ENCODE data around the gene SRRM1.
"Not testable (repeated sequence)": the region's sequence is repeated elsewhere in the genome, so short reads cannot be mapped to it uniquely, and the experiment has no call there.

SRRM1 gene

DNA sequence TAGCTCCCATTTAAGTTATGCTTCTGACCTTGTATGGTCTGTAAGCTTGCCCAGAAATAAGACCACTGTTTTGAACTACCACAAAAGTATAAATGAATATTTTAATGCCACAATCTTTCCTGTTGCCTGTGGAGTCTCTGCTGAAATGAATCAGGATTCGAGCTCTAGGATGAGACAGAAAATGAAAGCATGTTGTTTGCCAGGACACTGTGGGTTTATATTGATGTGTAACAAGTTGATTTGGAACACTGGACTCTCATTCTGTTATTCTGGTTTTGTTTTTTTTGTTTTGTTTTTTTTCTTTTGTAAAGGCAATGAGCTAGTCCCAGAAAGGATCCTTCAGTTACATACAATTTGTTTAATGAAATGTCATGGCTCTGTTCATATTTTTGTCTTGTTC lies 29.6 kb downstream of the SRRM1 start:
- H3K4me3 ChIP-seq (ENCODE audit: low read depth, low read length); H3K9me3 ChIP-seq (ENCODE audit: control insufficient read depth, insufficient read depth, low read length); H3K4me1 ChIP-seq (ENCODE audit: control insufficient read depth, insufficient read depth, low read length); H3K27ac ChIP-seq (ENCODE audit: low read depth, low read length); H3K9ac ChIP-seq (ENCODE audit: low read depth, low read length); H3K27me3 ChIP-seq (ENCODE audit: control insufficient read depth, insufficient read depth, low read length): not testable (repeated sequence)
- H3K36me3 ChIP-seq (ENCODE audit: control insufficient read depth, insufficient read depth, low read length), result peaks cover 91% of the 10 kb centered on the region

DNA sequence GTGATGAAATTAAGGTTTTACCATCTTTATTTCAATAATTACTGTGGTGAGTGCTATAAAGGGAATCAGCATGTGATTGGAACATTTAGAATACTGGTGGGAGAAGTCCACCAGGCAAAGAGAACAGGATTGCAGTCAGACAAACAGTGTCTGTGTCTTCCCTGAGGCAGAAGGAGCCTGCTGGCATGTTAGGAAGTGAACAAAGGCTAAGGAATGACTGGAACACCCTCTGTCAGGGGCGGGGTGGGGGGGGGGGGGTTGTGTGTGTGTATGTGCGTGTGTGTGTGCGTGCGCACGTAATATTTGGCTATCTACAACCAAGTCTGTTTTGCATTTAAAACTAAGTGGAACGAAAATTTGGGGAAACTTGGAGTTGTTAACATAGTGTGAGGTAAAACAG lies 30.2 kb downstream of the SRRM1 start:
- H3K36me3 ChIP-seq (ENCODE audit: control insufficient read depth, insufficient read depth, low read length), result peaks cover 88% of the 10 kb centered on the region
- H3K27me3 ChIP-seq (ENCODE audit: control insufficient read depth, insufficient read depth, low read length), result no peaks in the 10 kb centered on the region
- H3K9me3 ChIP-seq (ENCODE audit: control insufficient read depth, insufficient read depth, low read length), result no peaks in the 10 kb centered on the region
- H3K4me1 ChIP-seq (ENCODE audit: control insufficient read depth, insufficient read depth, low read length), result no peaks in the 10 kb centered on the region
- no peak overlapping the region for H3K9ac ChIP-seq (ENCODE audit: low read depth, low read length)
- H3K4me3 ChIP-seq (ENCODE audit: low read depth, low read length), result no peak overlapping the region
- H3K27ac ChIP-seq (ENCODE audit: low read depth, low read length), result no peak overlapping the region

GRCh38 chr1:24678421-24678820 lies 35.3 kb downstream of the SRRM1 start:
- not testable (repeated sequence) for H3K27me3 ChIP-seq (ENCODE audit: control insufficient read depth, insufficient read depth, low read length); H3K9me3 ChIP-seq (ENCODE audit: control insufficient read depth, insufficient read depth, low read length); H3K9ac ChIP-seq (ENCODE audit: low read depth, low read length); H3K27ac ChIP-seq (ENCODE audit: low read depth, low read length); H3K4me3 ChIP-seq (ENCODE audit: low read depth, low read length); H3K4me1 ChIP-seq (ENCODE audit: control insufficient read depth, insufficient read depth, low read length)
- H3K36me3 ChIP-seq (ENCODE audit: control insufficient read depth, insufficient read depth, low read length), result peaks cover 38% of the 10 kb centered on the region

DNA sequence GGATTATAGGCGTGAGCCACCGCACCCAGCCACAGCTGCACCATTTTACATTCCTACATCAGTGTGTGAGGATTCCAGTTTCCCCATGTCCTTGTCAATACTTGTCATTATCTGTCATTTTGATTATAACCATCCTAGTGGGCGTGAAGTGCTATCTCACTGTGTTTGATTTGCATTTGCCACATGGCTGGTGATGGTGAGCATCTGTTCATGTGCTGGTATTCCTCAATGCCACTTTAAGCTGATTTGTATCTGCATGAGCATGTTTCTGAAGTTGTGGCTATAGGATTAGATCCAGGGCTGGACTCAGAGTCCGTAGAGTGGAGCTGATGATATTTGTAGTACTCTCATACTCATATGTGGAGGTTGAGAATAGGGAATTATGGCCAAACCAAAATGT lies 36.6 kb downstream of the SRRM1 start:
- Histone ChIP-seq H3K9me3 (ENCODE audit: control insufficient read depth, insufficient read depth, low read length) (no peaks in the 10 kb centered on the region), H3K4me3 (ENCODE audit: low read depth, low read length) (no peak overlapping the region), H3K27me3 (ENCODE audit: control insufficient read depth, insufficient read depth, low read length) (no peaks in the 10 kb centered on the region), H3K4me1 (ENCODE audit: control insufficient read depth, insufficient read depth, low read length) (no peaks in the 10 kb centered on the region), H3K27ac (ENCODE audit: low read depth, low read length) (no peak overlapping the region), H3K36me3 (ENCODE audit: control insufficient read depth, insufficient read depth, low read length) (peaks cover 25% of the 10 kb centered on the region), H3K9ac (ENCODE audit: low read depth, low read length) (no peak overlapping the region)

- H3K36me3 ChIP-seq (ENCODE audit: control insufficient read depth, insufficient read depth, low read length), result no peaks in the 10 kb centered on the region
- H3K4me1 ChIP-seq (ENCODE audit: control insufficient read depth, insufficient read depth, low read length), result no peaks in the 10 kb centered on the region
- no peaks in the 10 kb centered on the region for H3K27me3 ChIP-seq (ENCODE audit: control insufficient read depth, insufficient read depth, low read length)
- no peak overlapping the region for H3K9ac ChIP-seq (ENCODE audit: low read depth, low read length)
- H3K9me3 ChIP-seq (ENCODE audit: control insufficient read depth, insufficient read depth, low read length), result no peaks in the 10 kb centered on the region
- H3K4me3 ChIP-seq (ENCODE audit: low read depth, low read length), result no peak overlapping the region
- no peak overlapping the region for H3K27ac ChIP-seq (ENCODE audit: low read depth, low read length)
Observed at GRCh38 chr1:24683713-24684162, 40.6 kb downstream of the SRRM1 start.

DNA sequence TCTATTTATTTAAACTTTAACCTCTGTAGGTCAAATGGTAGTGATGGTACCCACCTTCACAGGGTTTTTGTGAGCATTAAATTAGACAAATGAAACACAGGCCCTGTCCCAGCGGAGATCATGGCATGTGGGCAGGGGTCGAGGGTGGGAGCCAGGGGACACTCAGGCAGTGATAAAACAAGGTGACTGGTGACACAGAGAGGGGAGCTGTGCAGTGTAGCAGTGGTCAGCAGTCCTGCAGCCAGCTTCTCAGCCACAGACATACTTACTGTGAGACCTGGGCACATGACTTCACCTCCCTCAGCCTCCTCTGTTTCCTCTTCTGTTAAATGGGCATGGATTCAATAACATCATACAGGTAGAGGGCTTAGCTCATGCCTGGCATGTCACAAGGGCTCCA lies 44.9 kb downstream of the SRRM1 start:
- H3K4me1 ChIP-seq (ENCODE audit: control insufficient read depth, insufficient read depth, low read length), result no peaks in the 10 kb centered on the region
- H3K36me3 ChIP-seq (ENCODE audit: control insufficient read depth, insufficient read depth, low read length), result no peaks in the 10 kb centered on the region
- peaks cover 5% of the 10 kb centered on the region; the same call in 1 of the 2 replicates for H3K9me3 ChIP-seq (ENCODE audit: control insufficient read depth, insufficient read depth, low read length)
- no peak overlapping the region for H3K4me3 ChIP-seq (ENCODE audit: low read depth, low read length)
- H3K9ac ChIP-seq (ENCODE audit: low read depth, low read length), result no peak overlapping the region
- no peak overlapping the region for H3K27ac ChIP-seq (ENCODE audit: low read depth, low read length)
- H3K27me3 ChIP-seq (ENCODE audit: control insufficient read depth, insufficient read depth, low read length), result no peaks in the 10 kb centered on the region

DNA sequence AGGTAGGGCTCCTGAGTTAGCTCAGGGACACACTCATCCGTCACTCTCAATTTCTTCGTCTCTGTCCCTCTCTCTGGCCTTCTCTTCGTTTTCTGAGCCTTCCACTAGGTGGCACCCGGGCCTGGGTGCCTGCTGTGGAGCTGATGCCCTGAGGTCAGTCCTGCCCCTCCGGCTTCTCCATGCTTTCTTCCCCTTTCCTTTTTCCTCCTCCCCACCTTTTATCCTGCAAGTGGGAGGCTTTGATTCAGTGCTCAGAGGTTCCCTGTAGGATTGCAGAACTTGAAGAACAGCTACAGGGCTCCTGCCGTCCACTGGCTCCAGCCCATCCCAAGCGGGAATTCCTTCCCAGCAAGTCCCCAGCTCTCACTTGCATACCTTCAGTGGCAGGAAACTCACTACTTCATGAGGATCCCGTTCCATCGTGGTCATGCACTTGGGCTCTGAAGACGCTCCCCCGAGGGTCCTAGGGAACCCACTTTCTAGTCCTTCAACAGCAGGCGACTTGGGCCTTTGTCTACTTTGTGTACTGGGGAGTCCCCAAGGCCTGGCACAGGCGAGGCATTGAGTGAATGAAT lies 45.6 kb downstream of the SRRM1 start:
- H3K4me1 ChIP-seq (ENCODE audit: control insufficient read depth, insufficient read depth, low read length), result no peaks in the 10 kb centered on the region
- peaks cover 5% of the 10 kb centered on the region; the same call in 1 of the 2 replicates for H3K9me3 ChIP-seq (ENCODE audit: control insufficient read depth, insufficient read depth, low read length)
- H3K4me3 ChIP-seq (ENCODE audit: low read depth, low read length), result no peak overlapping the region
- H3K27ac ChIP-seq (ENCODE audit: low read depth, low read length), result no peak overlapping the region
- H3K27me3 ChIP-seq (ENCODE audit: control insufficient read depth, insufficient read depth, low read length), result no peaks in the 10 kb centered on the region
- H3K9ac ChIP-seq (ENCODE audit: low read depth, low read length), result no peak overlapping the region
- no peaks in the 10 kb centered on the region for H3K36me3 ChIP-seq (ENCODE audit: control insufficient read depth, insufficient read depth, low read length)

DNA sequence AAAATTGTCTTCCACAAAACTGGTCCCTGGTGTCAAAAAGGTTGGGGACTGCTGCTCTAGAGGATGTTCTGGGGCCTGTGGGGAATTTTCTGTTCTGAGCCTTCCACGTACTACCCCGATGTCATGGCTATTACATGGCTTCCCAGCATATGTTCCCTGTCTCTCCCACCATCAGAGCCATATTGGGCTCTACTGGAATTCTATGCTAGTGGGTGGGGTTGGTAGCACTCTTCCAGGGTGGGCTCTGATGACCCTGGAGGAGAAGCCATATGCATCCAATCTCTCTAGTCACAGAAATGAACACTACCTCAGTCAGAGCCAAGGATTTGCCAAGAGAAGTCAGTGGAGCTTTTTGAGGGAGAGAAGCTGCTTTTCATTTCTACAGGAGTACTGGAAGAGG lies 47.9 kb downstream of the SRRM1 start:
- H3K27ac ChIP-seq (ENCODE audit: low read depth, low read length), result no peak overlapping the region
- H3K4me3 ChIP-seq (ENCODE audit: low read depth, low read length), result no peak overlapping the region
- H3K27me3 ChIP-seq (ENCODE audit: control insufficient read depth, insufficient read depth, low read length), result no peaks in the 10 kb centered on the region
- peaks cover 5% of the 10 kb centered on the region; the same call in 1 of the 2 replicates for H3K9me3 ChIP-seq (ENCODE audit: control insufficient read depth, insufficient read depth, low read length)
- H3K36me3 ChIP-seq (ENCODE audit: control insufficient read depth, insufficient read depth, low read length), result no peaks in the 10 kb centered on the region
- H3K9ac ChIP-seq (ENCODE audit: low read depth, low read length), result no peak overlapping the region
- H3K4me1 ChIP-seq (ENCODE audit: control insufficient read depth, insufficient read depth, low read length), result no peaks in the 10 kb centered on the region

- Histone ChIP-seq H3K9ac (ENCODE audit: low read depth, low read length) (no peak overlapping the region), H3K4me3 (ENCODE audit: low read depth, low read length) (no peak overlapping the region), H3K27ac (ENCODE audit: low read depth, low read length) (no peak overlapping the region), H3K36me3 (ENCODE audit: control insufficient read depth, insufficient read depth, low read length) (no peaks in the 10 kb centered on the region), H3K27me3 (ENCODE audit: control insufficient read depth, insufficient read depth, low read length) (no peaks in the 10 kb centered on the region), H3K9me3 (ENCODE audit: control insufficient read depth, insufficient read depth, low read length) (peaks cover 5% of the 10 kb centered on the region; the same call in 1 of the 2 replicates), H3K4me1 (ENCODE audit: control insufficient read depth, insufficient read depth, low read length) (no peaks in the 10 kb centered on the region)
Observed at GRCh38 chr1:24692351-24692980, 49.4 kb downstream of the SRRM1 start.

DNA sequence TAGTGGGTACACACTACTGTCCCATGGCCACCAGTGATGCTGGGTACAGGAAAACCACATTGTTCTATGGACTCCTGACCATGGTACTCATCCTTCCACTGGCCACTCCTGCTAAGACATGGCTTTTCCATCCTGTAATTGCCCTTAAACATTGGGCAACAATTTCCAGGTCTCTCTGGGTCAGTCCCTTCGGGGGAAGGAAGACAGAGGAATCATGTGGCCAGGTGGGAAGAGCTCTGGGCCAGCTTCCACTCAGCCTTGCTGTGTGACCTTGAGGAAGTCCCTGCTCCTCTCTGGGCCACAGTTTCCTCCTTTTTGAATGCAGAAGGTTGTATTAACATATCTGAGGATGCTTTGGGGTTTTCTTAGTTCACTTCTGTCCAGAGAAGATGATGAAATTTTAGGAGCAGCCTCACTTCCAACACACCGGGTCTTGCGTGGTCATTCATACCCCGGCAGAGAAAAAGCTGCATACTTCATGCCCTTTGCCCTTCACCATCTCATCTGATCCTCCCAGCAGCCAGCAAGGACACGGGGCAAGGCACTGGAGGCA lies 50.8 kb downstream of the SRRM1 start:
- Histone ChIP-seq H3K27ac (ENCODE audit: low read depth, low read length) (no peak overlapping the region), H3K9ac (ENCODE audit: low read depth, low read length) (no peak overlapping the region)

DNA sequence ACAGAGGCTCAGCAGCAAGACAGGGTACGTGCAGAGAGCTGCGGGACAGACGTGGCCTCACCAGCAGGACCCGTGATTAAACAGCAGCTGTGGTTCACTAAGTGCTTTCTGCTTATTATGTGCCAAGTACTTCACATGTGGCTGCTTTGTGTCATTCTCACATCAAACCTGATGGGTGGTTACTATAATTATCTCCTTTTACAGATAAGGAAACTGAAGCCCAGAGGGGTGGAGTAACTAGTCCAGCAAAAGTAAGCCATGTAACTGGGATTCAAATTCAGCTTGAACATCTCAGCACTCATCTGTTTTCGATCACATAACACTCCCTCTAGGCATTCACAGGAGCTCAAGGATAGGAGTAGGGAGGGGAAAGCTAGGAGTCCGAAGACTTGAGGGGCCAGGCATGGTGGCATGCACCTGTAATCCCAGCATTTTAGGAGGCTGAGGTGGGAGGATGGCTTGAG lies 51.3 kb downstream of the SRRM1 start:
- no peak overlapping the region for H3K4me3 ChIP-seq (ENCODE audit: low read depth, low read length)
- H3K36me3 ChIP-seq (ENCODE audit: control insufficient read depth, insufficient read depth, low read length), result no peaks in the 10 kb centered on the region
- H3K4me1 ChIP-seq (ENCODE audit: control insufficient read depth, insufficient read depth, low read length), result peaks cover under 1% of the 10 kb centered on the region; the same call in 1 of the 2 replicates
- no peak overlapping the region for H3K9ac ChIP-seq (ENCODE audit: low read depth, low read length)
- no peaks in the 10 kb centered on the region for H3K27me3 ChIP-seq (ENCODE audit: control insufficient read depth, insufficient read depth, low read length)
- H3K9me3 ChIP-seq (ENCODE audit: control insufficient read depth, insufficient read depth, low read length), result peaks cover 5% of the 10 kb centered on the region; the same call in 1 of the 2 replicates
- no peak overlapping the region for H3K27ac ChIP-seq (ENCODE audit: low read depth, low read length)

More for the DNA sequence above, 50.8 kb downstream of the SRRM1 start:
- Histone ChIP-seq H3K4me3 (ENCODE audit: low read depth, low read length) (no peak overlapping the region), H3K36me3 (ENCODE audit: control insufficient read depth, insufficient read depth, low read length) (no peaks in the 10 kb centered on the region), H3K27me3 (ENCODE audit: control insufficient read depth, insufficient read depth, low read length) (no peaks in the 10 kb centered on the region), H3K9me3 (ENCODE audit: control insufficient read depth, insufficient read depth, low read length) (peaks cover 5% of the 10 kb centered on the region; the same call in 1 of the 2 replicates), H3K4me1 (ENCODE audit: control insufficient read depth, insufficient read depth, low read length) (no peaks in the 10 kb centered on the region)

All from HUES48 (cell line).